Peyer's patch (tissue), 4 donors: ENCODE data around the gene ALOX15B.

Source experiments
- CTCF ChIP-seq, 6 experiments: fragments of 450-650 bp in 4 of 6; fragments of 200-600 bp in 2 of 6; sonication (generic) in 1 of 6; IDR thresholded peaks; one replicate each; pipeline ENCODE4 v1.5.1; 2017 to 2019; ENCODE audit warnings: antibody characterized with exemption in 6 of 6, mild to moderate bottlenecking in 3 of 6, moderate library complexity in 1 of 6
- POLR2A ChIP-seq, 2 donors: fragments of 450-650 bp; IDR thresholded peaks; one replicate each; pipeline ENCODE4 v1.5.1; 2017; ENCODE audit warnings: antibody characterized with exemption in 2 of 2, mild to moderate bottlenecking in 2 of 2, moderate library complexity in 2 of 2

- TF ChIP-seq CTCF (IDR thresholded peaks at IDR 0.05) (no peak), POLR2A (IDR thresholded peaks at IDR 0.05) (no peak)
Measured at GRCh38 chr17:8012045-8012580, 26.7 kb upstream of the ALOX15B start.
